HCT116 (cell line): ENCODE results near the gene LCA5L. TPM values are rescaled to one million over a fixed set of nuclear protein-coding genes. Genes with fewer than 3 reads are reported as not detected.

ENCODE experiments used
- ATAC-seq: fragments of 200-7000 bp; cut with Tn5 transposase; 2 replicates; pipeline ENCODE4 v1.9.1; 2020; ENCODE audit warnings: mild to moderate bottlenecking, moderate library complexity
- BruUV-seq: library from RNA; stranded (reverse); fragments of 400-500 nt; replicated peaks from 2 replicates; lab custom pipeline; 2021; lab: Mats Ljungman, UMichigan
- CTCF ChIA-PET: fragments of 300-600 bp; sonication (Branson Sonifier 250); formaldehyde crosslinking; loops from one replicate; lab custom pipeline; 2021; ENCODE audit warnings: antibody characterized with exemption; lab: Charles Lee
- POLR2A ChIA-PET: fragments of 300-600, 350-600 bp; sonication (Branson Sonifier 250); formaldehyde crosslinking; loops from one replicate; lab custom pipeline; 2021; ENCODE audit warnings: antibody characterized with exemption; lab: Charles Lee
- RAD21 ChIA-PET, 2 experiments: fragments of 300-600 bp; sonication (Branson Sonifier 250); formaldehyde crosslinking; loops; one replicate each; lab custom pipeline; 2023; ENCODE audit warnings: low total read pairs in 2 of 2; ENCODE audit not compliant: uncharacterized antibody in 2 of 2, unreplicated experiment in 2 of 2, low non-redundant PET in 1 of 2; lab: Charles Lee
- DNase-seq: peaks from one replicate; pipeline ENCODE4 v3.0.0-alpha.2; 2010; ENCODE audit warnings: low read depth, low spot score
- H2AFZ ChIP-seq: fragments of 200-600 bp; shearing (Covaris generic), sonication (generic); 2 replicates; pipeline ENCODE4 v1.6.1; 2017; ENCODE audit warnings: low read depth, mixed run types, mixed read lengths, antibody characterized with exemption, low read length; ENCODE audit not compliant: poor library complexity, severe bottlenecking
- H3K27ac ChIP-seq: 2 replicates; pipeline ENCODE4 v1.5.1; 2012; ENCODE audit warnings: low read depth, low read length
- H3K27me3 ChIP-seq: fragments of 200-600 bp; sonication (generic); 2 replicates; pipeline ENCODE4 v1.6.1; 2016; ENCODE audit warnings: mixed run types, low read length, mixed read lengths; ENCODE audit not compliant: insufficient read depth
- H3K36me3 ChIP-seq, 2 experiments: fragments of 200-500 bp in 1 of 2; fragments of 200-600 bp in 1 of 2; sonication (Bioruptor generic) in 1 of 2; sonication (generic) in 1 of 2; 2 replicates each; pipeline versions ENCODE4 v1.5.1 to v1.6.1; 2014 to 2016; ENCODE audit warnings: low read length in 2 of 2, inconsistent platforms in 1 of 2, mixed read lengths in 1 of 2, mixed run types in 1 of 2; ENCODE audit not compliant: insufficient read depth in 2 of 2, control insufficient read depth in 1 of 2
- H3K4me1 ChIP-seq, 2 experiments: fragments of 200-600 bp in 1 of 2; sonication (generic) in 1 of 2; 2 replicates each; pipeline versions ENCODE4 v1.5.1 to v1.6.1; 2012 to 2017; ENCODE audit warnings: low read length in 2 of 2, inconsistent platforms in 1 of 2, mild to moderate bottlenecking in 1 of 2, mixed read lengths in 1 of 2, mixed run types in 1 of 2, moderate library complexity in 1 of 2; ENCODE audit not compliant: insufficient read depth in 2 of 2, control insufficient read depth in 1 of 2
- H3K4me2 ChIP-seq: fragments of 200-600 bp; sonication (generic); 2 replicates; pipeline ENCODE4 v1.6.1; 2017; ENCODE audit warnings: mixed run types, low read length, mixed read lengths
- H3K4me3 ChIP-seq, 2 experiments: fragments of 200-600 bp in 1 of 2; sonication (generic) in 1 of 2; replicated peaks in 1 of 2; 2 replicates each; pipeline ENCODE4 v1.5.1; 2011 to 2016; ENCODE audit warnings: low read length in 2 of 2, control low read depth in 1 of 2, low read depth in 1 of 2, mild to moderate bottlenecking in 1 of 2, mixed read lengths in 1 of 2, mixed run types in 1 of 2
- H3K79me2 ChIP-seq: fragments of 200-600 bp; sonication (generic); 2 replicates; pipeline ENCODE4 v1.6.1; 2017; ENCODE audit warnings: mild to moderate bottlenecking, mixed run types, low read length, moderate library complexity, mixed read lengths; ENCODE audit not compliant: insufficient read depth
- H3K9ac ChIP-seq: fragments of 200-600 bp; sonication (generic); 2 replicates; pipeline ENCODE4 v1.6.1; 2016; ENCODE audit warnings: low read length, mixed read lengths
- H3K9me2 ChIP-seq: fragments of 200-600 bp; sonication (generic), shearing (Covaris generic); 2 replicates; pipeline ENCODE4 v1.6.1; 2017; ENCODE audit warnings: mixed run types, mild to moderate bottlenecking, moderate library complexity; ENCODE audit not compliant: insufficient read depth
- H3K9me3 ChIP-seq, 2 experiments: fragments of 200-500 bp in 1 of 2; fragments of 200-600 bp in 1 of 2; sonication (Bioruptor generic) in 1 of 2; sonication (generic) in 1 of 2; 2 replicates each; pipeline ENCODE4 v1.6.1; 2014 to 2017; ENCODE audit warnings: low read length in 2 of 2, mixed read lengths in 2 of 2, inconsistent platforms in 1 of 2, low read depth in 1 of 2, mild to moderate bottlenecking in 1 of 2, mixed run types in 1 of 2, moderate library complexity in 1 of 2; ENCODE audit not compliant: control insufficient read depth in 1 of 2, insufficient read depth in 1 of 2
- H4K20me1 ChIP-seq: fragments of 200-600 bp; sonication (generic), shearing (Covaris generic); 2 replicates; pipeline ENCODE4 v1.6.1; 2017; ENCODE audit warnings: mixed run types, mild to moderate bottlenecking, moderate library complexity; ENCODE audit not compliant: insufficient read depth
- EGR1 ChIP-seq: IDR thresholded peaks from 2 replicates; pipeline ENCODE4 v1.6.1; 2012; ENCODE audit warnings: low read depth
- POLR2A ChIP-seq: IDR thresholded peaks from 2 replicates; pipeline ENCODE4 v1.7.0; 2011; ENCODE audit warnings: borderline replicate concordance; ENCODE audit not compliant: insufficient read depth, insufficient read length; ENCODE audit errors: extremely low read depth
- SIN3A ChIP-seq: IDR thresholded peaks from 2 replicates; pipeline ENCODE4 v1.6.1; 2012; ENCODE audit warnings: low read depth
- YY1 ChIP-seq: IDR thresholded peaks from 2 replicates; pipeline ENCODE4 v1.6.1; 2011; ENCODE audit warnings: low read length, low read depth, moderate library complexity, mild to moderate bottlenecking; ENCODE audit not compliant: insufficient replicate concordance; ENCODE audit errors: extremely low read depth
- ZFX ChIP-seq: fragments of 450-650 bp; IDR thresholded peaks from 2 replicates; pipeline ENCODE4 v1.6.1; 2017
- intact Hi-C: fragments of 100-400 bp; cut with micrococcal nuclease; formaldehyde crosslinking; loops from 2 replicates; pipeline ENCODE4 v1.10.0; 2022
- total RNA-seq: library from RNA; stranded (reverse); gene quantifications from one replicate; pipeline ENCODE4 v1.2.1, GENCODE V29; 2021; ENCODE audit not compliant: unreplicated experiment
- TF ChIP-seq, protein P1 (sequence below): IDR thresholded peaks from 2 replicates; pipeline ENCODE4 v1.6.1; 2012; ENCODE audit warnings: low read depth

LCA5L gene
- total RNA-seq, 1 experiment from 2014 or later: 1.9 TPM

DNA sequence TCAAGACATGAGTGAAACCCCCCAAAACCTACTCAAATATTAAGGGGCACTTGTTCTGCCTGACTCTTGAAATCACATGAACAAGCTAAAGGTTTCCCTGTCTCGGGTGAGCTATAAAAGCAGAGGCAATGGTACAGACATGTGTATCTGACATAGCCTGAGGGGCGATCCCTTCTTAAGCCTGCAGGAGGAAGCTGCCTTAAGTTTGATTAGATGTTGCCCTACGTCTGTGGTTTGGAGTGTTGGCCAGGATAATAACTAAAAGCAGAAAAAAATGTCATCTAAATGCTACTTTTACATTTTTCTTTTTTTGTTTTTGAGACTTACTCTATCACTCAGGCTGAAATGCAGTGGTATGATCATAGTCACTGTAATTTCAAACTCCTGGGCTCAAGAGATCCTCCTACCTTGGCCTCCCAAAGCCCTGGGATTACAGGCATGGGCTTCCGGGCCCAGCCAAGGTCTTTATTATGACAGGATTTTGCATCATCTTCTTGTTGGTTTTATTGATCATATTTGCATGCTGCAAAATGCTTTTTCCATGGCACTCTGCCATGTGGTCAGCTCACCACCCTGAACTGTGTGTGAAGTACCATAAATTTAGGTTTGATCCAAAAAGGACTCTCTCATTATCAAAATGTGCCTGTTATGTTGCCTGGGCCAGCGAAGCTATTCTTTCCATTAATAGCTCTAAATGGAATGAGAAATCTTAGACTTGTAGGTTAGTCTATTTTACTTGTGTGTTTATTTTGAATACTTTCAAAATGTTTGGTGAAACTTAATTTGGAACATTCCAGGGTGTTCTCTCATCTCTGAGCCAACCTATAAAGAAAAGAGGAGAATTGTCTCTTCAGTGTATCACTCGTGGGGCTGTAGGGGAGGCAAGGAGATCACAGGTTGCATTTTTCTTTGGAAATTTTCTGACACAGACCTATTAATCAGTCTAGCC is 81.7 kb downstream of the LCA5L start:
- DNase-seq (no peak), ATAC-seq (no peak)
- Histone ChIP-seq H3K9me2 (no peaks in the 10 kb centered on the region), H3K4me2 (no peak overlapping the region)
- intact Hi-C loops: no loop called here
- TF ChIP-seq SIN3A (no peak), ZFX (no peak), EGR1 (no peak), YY1 (no peak), POLR2A (no peak)
- TF ChIP-seq, protein P1, sequence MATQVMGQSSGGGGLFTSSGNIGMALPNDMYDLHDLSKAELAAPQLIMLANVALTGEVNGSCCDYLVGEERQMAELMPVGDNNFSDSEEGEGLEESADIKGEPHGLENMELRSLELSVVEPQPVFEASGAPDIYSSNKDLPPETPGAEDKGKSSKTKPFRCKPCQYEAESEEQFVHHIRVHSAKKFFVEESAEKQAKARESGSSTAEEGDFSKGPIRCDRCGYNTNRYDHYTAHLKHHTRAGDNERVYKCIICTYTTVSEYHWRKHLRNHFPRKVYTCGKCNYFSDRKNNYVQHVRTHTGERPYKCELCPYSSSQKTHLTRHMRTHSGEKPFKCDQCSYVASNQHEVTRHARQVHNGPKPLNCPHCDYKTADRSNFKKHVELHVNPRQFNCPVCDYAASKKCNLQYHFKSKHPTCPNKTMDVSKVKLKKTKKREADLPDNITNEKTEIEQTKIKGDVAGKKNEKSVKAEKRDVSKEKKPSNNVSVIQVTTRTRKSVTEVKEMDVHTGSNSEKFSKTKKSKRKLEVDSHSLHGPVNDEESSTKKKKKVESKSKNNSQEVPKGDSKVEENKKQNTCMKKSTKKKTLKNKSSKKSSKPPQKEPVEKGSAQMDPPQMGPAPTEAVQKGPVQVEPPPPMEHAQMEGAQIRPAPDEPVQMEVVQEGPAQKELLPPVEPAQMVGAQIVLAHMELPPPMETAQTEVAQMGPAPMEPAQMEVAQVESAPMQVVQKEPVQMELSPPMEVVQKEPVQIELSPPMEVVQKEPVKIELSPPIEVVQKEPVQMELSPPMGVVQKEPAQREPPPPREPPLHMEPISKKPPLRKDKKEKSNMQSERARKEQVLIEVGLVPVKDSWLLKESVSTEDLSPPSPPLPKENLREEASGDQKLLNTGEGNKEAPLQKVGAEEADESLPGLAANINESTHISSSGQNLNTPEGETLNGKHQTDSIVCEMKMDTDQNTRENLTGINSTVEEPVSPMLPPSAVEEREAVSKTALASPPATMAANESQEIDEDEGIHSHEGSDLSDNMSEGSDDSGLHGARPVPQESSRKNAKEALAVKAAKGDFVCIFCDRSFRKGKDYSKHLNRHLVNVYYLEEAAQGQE: no peak
- TF ChIP-seq, all 23 proteins: peak for 0
- H3K4me1 ChIP-seq: no peaks in the 10 kb centered on the region
- no peaks in the 10 kb centered on the region for H4K20me1 ChIP-seq
- H3K79me2 ChIP-seq: no peaks in the 10 kb centered on the region
- ChIA-PET RAD21 (no interaction called here), CTCF (no interaction called here), POLR2A (no interaction called here)
- H3K9me3 ChIP-seq: no peaks in the 10 kb centered on the region
- no TSS peak for BruUV-seq
- no peak overlapping the region for H3K4me3 ChIP-seq
- H2AFZ ChIP-seq: no peak overlapping the region
- no peak overlapping the region for H3K27ac ChIP-seq
- no peaks in the 10 kb centered on the region for H3K27me3 ChIP-seq
- no peaks in the 10 kb centered on the region for H3K36me3 ChIP-seq
- H3K9ac ChIP-seq: no peak overlapping the region
